Hippocampal formation (tissue), 2 donors: ENCODE data around the gene TPCN1.

Experiments
- DNase-seq, 2 donors: peaks; one replicate each; lab custom pipeline; 2025; lab: John Stamatoyannopoulos, UW

TPCN1 gene

DNA sequence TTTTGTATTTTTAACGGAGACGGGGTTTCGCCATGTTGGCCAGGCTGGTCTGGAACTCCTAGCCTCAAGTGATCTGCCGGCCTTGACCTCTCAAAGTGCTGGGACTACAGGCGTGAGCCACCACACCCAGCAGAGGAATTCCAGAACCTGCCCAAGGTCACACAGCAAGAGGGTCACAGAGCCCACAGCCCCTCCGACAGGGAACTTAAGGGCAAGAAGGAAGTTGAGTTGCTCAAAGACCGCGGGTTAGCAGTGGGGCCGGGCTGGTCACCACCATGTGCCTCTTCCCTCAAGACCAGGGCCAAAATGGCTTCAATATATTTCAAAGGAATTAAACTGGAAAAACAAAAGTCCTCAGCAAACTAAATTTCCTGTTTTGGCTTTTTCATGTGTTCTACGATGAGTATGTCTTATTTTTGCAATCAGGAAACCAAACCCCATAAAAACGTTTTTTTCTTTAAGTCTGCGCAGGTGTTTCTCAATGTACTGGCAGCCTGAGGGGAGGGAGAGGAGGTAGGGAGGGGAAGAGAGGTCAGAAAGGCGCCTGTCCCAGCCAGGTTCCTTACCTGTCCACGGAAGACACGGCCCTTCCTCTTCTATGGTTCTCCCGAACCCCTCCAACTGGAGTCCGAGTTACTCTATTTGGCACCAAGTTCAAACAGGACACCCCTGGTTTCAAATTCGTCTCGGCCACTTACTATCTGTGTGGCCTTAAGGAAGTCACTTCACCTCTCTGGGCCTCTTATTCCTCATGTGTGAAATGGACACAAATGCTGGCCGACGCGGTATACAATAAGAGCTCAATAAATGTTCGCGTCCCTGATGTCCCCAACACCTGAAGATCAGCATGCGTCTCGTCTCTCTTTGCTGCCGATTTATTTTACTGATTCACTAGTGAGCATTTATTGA is 112.9 kb downstream of the TPCN1 start:
- peak in 1 of 2 donors; percentile 11 for DNase-seq

DNA sequence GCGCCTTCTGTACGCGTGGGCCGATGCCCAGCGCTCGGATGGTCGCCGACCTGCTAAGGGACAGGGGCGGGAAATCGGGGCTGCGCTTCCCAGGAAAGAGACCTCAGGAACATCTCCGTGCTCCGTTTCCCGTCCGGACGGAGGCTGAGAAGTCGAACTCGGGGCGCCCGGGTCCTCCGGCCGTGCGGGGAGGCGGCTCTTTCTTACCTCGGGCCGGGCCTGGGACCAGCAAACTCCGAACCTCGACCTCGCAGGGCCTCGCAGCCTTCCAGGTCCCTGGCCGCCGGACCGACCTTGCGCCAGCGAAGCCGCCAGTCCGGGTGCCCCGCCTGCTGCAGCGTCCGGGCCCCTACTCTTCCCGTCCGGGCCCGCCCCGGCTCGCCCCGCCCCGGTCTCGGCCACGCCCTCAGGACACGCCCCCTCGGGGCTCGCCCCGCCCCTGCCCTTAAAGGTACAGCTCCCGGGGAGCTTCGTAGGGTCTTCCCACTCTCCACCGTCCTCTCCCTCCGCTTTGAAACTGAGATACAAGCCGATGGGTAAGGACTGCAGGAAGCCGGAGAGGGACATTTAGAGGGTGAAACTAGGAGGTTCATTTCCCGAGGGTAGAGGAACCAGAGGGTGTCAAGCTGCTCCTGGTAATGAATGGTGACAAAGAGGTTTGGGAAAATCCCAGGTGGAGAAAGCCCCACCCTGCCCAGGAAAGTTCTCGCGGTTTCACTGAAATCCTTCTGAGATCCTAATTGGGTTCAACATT is 113.7 kb downstream of the TPCN1 start, which contains the start of gene SLC8B1:
TSS of gene SLC8B1 (minus strand) at position 324 of the 754 bp plus-strand sequence. CDS start 2,231 bp downstream, outside the sequence.
- peak; percentile 66 to 84 for DNase-seq

DNA sequence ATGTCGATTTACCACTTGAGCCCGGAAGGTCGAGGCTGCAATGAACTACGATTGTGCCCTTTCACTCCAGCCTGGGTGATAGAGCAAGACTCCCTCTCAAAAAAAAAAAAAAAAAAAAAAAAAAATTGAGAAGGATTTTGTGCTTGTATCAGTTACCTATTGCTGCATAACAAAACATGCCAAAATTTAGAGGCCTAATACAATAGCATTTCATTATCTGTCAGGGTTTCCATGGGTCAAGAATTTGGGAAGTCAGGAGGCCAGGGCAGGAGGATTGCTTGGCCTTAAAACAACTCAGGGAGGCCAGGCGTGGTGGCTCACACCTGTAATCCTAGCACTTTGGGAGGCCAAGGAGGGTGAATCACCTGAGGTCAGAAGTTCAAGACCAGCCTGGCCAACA is 118.3 kb downstream of the TPCN1 start:
- no peak for DNase-seq

DNA sequence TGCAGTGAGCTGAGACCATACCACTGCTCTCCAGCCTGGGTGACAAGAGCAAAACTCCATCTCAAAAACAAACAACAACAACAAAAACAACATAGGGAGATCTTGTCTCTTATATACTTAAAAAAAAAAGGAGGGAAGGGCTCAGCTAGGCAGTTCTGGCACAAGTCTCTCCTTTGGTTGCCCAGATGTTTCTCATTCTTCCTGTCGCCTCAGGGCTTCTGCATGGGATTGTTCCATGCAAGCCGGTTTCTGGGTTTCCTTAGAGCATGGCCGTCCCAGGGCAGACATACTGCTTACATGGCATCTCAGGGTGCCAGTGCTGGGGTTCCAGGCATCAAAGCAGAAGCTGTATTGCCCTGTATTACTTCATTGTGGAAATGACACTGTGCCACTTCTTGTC is 118.8 kb downstream of the TPCN1 start:
- no peak for DNase-seq

GRCh38 chr12:113341535-113341934 is 120.3 kb downstream of the TPCN1 start:
- DNase-seq = no peak

DNA sequence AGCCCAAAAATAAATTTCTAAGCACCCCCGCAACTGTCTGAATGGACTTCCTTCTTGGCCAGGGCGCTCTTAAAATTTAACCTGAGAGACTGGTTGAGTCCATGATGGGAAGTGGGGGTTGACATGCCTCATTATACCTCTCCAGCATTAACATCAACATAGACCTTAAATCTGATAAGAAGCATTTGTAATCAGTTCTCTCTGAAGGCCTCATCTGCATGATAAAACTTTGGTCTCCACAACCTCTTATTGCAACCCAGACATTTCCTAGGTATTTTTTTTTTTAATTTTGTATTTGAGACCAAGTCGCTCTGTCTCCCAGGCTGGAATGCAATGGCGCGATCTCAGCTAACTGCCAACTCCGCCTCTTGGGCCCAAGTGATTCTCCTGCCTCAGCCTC is 124.1 kb downstream of the TPCN1 start:
- DNase-seq = no peak

GRCh38 chr12:113346353-113346752 is 125.1 kb downstream of the TPCN1 start:
- no peak for DNase-seq

- no peak for DNase-seq
Measured at GRCh38 chr12:113347107-113347506, 125.8 kb downstream of the TPCN1 start.

DNA sequence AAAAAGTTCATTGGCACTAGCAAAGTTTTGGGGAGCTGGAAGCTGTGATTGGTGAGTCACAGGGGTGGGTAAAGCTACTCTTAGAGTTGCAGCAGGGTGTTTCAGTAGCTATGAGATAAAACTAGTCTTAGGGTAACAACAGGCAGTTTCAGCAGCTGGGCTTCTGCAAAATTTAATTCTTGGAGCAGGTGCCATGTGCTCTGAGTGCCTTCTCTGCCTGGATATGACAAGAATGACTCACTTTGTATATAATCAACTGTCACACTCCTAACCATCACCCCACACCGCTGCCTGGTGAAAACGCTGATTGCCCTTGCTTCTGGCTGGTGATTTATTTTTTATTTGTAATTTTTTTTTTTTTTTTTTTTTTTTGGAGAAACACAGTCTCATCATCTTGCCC is 126.6 kb downstream of the TPCN1 start:
- DNase-seq = no peak
